ENCODE data around the gene MRPS6. TPM values are rescaled to one million over a fixed set of nuclear protein-coding genes. Genes with fewer than 3 reads are reported as not detected.

Gene MRPS6
- total and polyA plus RNA-seq, 2 donors = 21.3 to 81.8 TPM

DNA sequence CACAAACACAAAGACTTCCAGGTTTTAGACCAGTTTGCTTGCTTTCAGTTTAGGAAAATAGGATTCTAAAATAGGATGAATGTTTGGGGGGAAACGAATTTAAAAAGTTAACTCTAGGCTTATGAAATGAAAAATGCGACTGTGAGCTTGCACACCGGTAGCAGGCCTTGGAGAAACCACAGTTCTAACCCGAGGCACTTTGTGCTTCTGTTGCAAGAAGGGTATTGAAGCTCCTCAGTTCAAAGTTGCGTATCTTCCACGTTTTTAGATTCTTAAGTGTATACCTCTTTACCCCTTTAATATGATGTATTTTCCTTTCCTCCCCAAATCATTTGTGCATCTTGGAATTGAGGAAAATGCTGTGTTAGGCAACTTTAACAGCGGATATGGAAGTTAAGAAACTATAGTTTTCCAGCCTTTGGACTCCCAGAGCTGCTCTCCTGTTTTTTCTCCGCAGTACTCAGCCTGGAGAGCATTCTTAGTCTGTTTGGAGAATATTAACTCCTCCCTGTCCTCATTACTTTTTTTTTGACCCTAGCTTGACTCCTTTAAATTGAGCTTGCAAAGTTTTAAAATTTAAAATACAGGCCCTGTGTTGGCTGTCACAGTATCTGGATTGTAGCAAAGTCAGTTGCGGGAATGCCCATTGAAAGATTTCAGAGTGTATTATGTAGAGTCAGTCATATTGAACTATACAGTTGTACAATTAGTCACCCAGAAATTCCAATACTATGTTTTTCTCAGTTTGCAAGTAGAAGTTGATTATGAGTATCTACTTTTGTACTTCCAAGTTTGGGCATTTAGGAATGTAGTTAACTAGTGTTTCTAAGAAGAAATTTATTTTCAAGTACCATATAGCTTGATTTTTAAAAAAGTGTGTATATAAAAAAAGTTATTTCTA is 2.6 kb downstream of the MRPS6 start:
- H3K4me3 ChIP-seq (ENCODE audit: low read length in 2 of 2) = peak overlapping the region; percentile 2 to 32
- no peaks in the 10 kb centered on the region for H3K9me3 ChIP-seq (ENCODE audit: control insufficient read depth in 2 of 2, insufficient read depth in 1 of 2, low read length in 1 of 2)
- peak in 4 of 9 donors; percentile 48 to 77 (median 56) for DNase-seq (ENCODE audit: low read depth in 6 of 9, low spot score in 9 of 9)
- no peaks in the 10 kb centered on the region for H3K27me3 ChIP-seq (ENCODE audit: control insufficient read depth in 2 of 2, insufficient read depth in 1 of 2, low read length in 1 of 2)
- H3K27ac ChIP-seq (ENCODE audit: low read depth in 1 of 2, low read length in 1 of 2) = peak overlapping the region; percentile 26 to 64
- no peaks in the 10 kb centered on the region for H3K36me3 ChIP-seq (ENCODE audit: control insufficient read depth in 2 of 2, insufficient read depth in 2 of 2, low read length in 1 of 2)
- 59% methylated on average over 9 of the region's 9 CpGs for WGBS
- peaks cover 39 to 41% of the 10 kb centered on the region in 2 donors for H3K4me1 ChIP-seq (ENCODE audit: control insufficient read depth in 2 of 2, insufficient read depth in 2 of 2, low read length in 2 of 2)

DNA sequence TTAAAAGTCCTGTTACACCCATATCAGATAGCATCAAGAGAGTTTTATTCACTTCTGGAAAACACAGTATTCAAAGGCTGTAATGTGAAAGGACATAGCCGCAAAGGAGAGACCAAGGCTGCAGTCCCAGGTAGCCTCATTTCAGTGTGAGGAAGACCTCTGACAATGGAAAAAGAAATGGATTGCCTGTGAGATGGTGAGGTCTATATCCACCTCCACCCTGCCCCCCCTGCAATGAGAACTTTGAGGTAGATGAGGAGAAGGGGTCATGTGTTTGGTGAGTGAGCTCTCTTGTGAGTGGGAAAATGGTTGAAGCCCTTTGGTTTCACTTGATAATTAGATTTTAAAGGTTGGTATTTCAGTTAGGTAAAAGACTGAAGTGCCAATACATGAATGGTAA is 3.5 kb downstream of the MRPS6 start:
- DNase-seq (ENCODE audit: low read depth in 6 of 9, low spot score in 9 of 9) = no peak
- WGBS = 98% methylated on average over 1 of the region's 1 CpG

DNA sequence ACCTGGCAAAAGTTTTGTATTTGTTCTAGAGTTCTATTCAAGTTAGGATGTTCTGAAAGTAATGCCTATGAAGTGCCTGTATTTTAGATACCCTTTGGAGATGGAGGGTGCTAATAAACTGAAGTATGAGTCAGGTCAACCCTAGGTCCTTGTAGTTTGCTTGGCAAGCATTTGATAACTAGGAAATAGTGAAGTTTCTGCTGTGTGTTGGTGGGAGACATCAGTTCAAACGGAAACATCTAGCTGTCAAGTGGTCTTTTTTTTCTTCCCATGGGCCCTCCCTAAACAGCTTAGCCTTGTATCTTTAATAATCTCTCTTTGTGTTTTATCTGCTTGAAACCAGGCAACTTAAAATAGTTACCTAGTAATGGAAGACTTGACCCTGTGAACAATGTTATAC is 4.5 kb downstream of the MRPS6 start:
- peaks cover 35 to 39% of the 10 kb centered on the region in 2 donors for H3K4me1 ChIP-seq (ENCODE audit: control insufficient read depth in 2 of 2, insufficient read depth in 2 of 2, low read length in 2 of 2)
- peak in 1 of 9 donors; percentile 41 for DNase-seq (ENCODE audit: low read depth in 6 of 9, low spot score in 9 of 9)
- H3K27me3 ChIP-seq (ENCODE audit: control insufficient read depth in 2 of 2, insufficient read depth in 1 of 2, low read length in 1 of 2) = no peaks in the 10 kb centered on the region
- 10% methylated on average over 1 of the region's 1 CpG for WGBS
- no peaks in the 10 kb centered on the region for H3K9me3 ChIP-seq (ENCODE audit: control insufficient read depth in 2 of 2, insufficient read depth in 1 of 2, low read length in 1 of 2)
- H3K4me3 ChIP-seq (ENCODE audit: low read length in 2 of 2) = peak overlapping the region in 1 of 2 donors; percentile 2
- no peaks in the 10 kb centered on the region for H3K36me3 ChIP-seq (ENCODE audit: control insufficient read depth in 2 of 2, insufficient read depth in 2 of 2, low read length in 1 of 2)
- H3K27ac ChIP-seq (ENCODE audit: low read depth in 1 of 2, low read length in 1 of 2) = peak overlapping the region in 1 of 2 donors; percentile 68

More for the DNA sequence above, 3.5 kb downstream of the MRPS6 start:
- no peaks in the 10 kb centered on the region for H3K27me3 ChIP-seq (ENCODE audit: control insufficient read depth in 2 of 2, insufficient read depth in 1 of 2, low read length in 1 of 2)
- H3K4me1 ChIP-seq (ENCODE audit: control insufficient read depth in 2 of 2, insufficient read depth in 2 of 2, low read length in 2 of 2) = peaks cover 39 to 41% of the 10 kb centered on the region in 2 donors
- no peak overlapping the region for H3K4me3 ChIP-seq (ENCODE audit: low read length in 2 of 2)
- H3K36me3 ChIP-seq (ENCODE audit: control insufficient read depth in 2 of 2, insufficient read depth in 2 of 2, low read length in 1 of 2) = no peaks in the 10 kb centered on the region
- H3K9me3 ChIP-seq (ENCODE audit: control insufficient read depth in 2 of 2, insufficient read depth in 1 of 2, low read length in 1 of 2) = no peaks in the 10 kb centered on the region
- H3K27ac ChIP-seq (ENCODE audit: low read depth in 1 of 2, low read length in 1 of 2) = no peak overlapping the region

DNA sequence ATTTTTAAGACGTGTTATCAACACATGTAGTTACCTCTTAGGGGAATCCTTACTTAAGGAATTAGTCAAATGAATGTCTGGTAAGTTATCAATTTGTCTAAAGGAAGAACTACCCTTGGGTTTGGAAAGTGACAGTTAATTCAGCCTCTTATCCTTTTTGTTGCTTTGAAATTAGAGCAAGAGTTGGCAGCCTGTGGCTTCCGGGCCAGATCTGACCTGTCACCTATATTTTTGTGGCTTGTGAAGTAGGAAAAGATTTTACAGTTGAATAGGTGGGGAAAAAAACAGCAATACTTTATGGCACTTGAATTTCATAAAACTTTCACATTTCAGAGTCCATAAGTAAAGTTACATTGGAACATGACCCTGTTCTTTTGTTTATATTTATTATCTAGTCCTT is 5.5 kb downstream of the MRPS6 start:
- Histone ChIP-seq H3K36me3 (ENCODE audit: control insufficient read depth in 2 of 2, insufficient read depth in 2 of 2, low read length in 1 of 2) (no peaks in the 10 kb centered on the region), H3K4me1 (ENCODE audit: control insufficient read depth in 2 of 2, insufficient read depth in 2 of 2, low read length in 2 of 2) (peaks cover 35 to 39% of the 10 kb centered on the region in 2 donors), H3K4me3 (ENCODE audit: low read length in 2 of 2) (no peak overlapping the region), H3K9me3 (ENCODE audit: control insufficient read depth in 2 of 2, insufficient read depth in 1 of 2, low read length in 1 of 2) (no peaks in the 10 kb centered on the region), H3K27me3 (ENCODE audit: control insufficient read depth in 2 of 2, insufficient read depth in 1 of 2, low read length in 1 of 2) (no peaks in the 10 kb centered on the region), H3K27ac (ENCODE audit: low read depth in 1 of 2, low read length in 1 of 2) (peak overlapping the region in 1 of 2 donors; percentile 57)
- peak in 1 of 9 donors; percentile 51 for DNase-seq (ENCODE audit: low read depth in 6 of 9, low spot score in 9 of 9)
- WGBS = 32% methylated on average over 2 of the region's 2 CpGs

DNA sequence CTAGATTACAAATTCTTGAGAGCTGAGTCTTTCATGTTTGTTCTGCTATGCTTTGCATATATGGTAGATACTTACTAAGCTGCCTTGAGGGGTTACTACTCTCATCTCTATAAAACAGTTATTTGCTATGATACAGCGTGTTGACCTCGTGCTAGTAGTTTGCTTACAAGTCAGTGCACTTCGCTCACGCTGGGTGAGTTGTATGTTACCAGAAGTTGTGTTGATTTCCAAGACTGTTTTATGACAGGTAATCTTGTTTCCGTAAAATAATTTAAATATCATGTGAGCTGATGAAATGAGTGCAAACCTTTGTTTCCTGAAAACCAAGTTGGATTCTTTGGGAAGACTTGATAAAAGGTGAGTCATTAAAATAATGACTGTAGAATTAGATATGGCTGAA is 7.3 kb downstream of the MRPS6 start:
- H3K4me1 ChIP-seq (ENCODE audit: control insufficient read depth in 2 of 2, insufficient read depth in 2 of 2, low read length in 2 of 2) = peaks cover 24 to 25% of the 10 kb centered on the region in 2 donors
- 90% methylated on average over 5 of the region's 5 CpGs for WGBS
- no peak overlapping the region for H3K4me3 ChIP-seq (ENCODE audit: low read length in 2 of 2)
- no peaks in the 10 kb centered on the region for H3K36me3 ChIP-seq (ENCODE audit: control insufficient read depth in 2 of 2, insufficient read depth in 2 of 2, low read length in 1 of 2)
- H3K27me3 ChIP-seq (ENCODE audit: control insufficient read depth in 2 of 2, insufficient read depth in 1 of 2, low read length in 1 of 2) = no peaks in the 10 kb centered on the region
- H3K9me3 ChIP-seq (ENCODE audit: control insufficient read depth in 2 of 2, insufficient read depth in 1 of 2, low read length in 1 of 2) = no peaks in the 10 kb centered on the region
- no peak for DNase-seq (ENCODE audit: low read depth in 6 of 9, low spot score in 9 of 9)
- no peak overlapping the region for H3K27ac ChIP-seq (ENCODE audit: low read depth in 1 of 2, low read length in 1 of 2)

DNA sequence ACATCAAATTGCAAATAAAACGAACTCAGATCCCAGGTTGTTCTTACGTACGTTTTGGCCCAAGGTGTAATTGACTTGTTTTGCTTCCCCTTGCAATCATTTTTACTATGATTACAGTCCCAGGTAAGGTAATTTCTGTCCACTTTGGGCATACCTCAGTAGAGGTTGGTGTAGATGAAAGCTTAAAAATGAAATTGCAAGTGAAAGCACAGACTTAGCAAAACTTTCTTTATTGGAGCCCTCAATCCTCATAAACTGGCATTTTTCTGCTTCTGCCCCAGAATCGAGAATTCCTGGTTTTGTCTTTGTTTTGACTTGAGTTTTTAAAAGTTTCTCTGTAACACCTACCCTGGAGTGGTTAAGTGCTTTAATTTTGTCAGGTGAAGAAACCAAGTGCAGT is 9.4 kb downstream of the MRPS6 start:
- H3K27ac ChIP-seq (ENCODE audit: low read depth in 1 of 2, low read length in 1 of 2) = no peak overlapping the region
- H3K4me1 ChIP-seq (ENCODE audit: control insufficient read depth in 2 of 2, insufficient read depth in 2 of 2, low read length in 2 of 2) = peaks cover 14 to 17% of the 10 kb centered on the region in 2 donors
- no peak overlapping the region for H3K4me3 ChIP-seq (ENCODE audit: low read length in 2 of 2)
- WGBS = 97% methylated on average over 4 of the region's 4 CpGs
- H3K9me3 ChIP-seq (ENCODE audit: control insufficient read depth in 2 of 2, insufficient read depth in 1 of 2, low read length in 1 of 2) = no peaks in the 10 kb centered on the region
- no peaks in the 10 kb centered on the region for H3K27me3 ChIP-seq (ENCODE audit: control insufficient read depth in 2 of 2, insufficient read depth in 1 of 2, low read length in 1 of 2)
- DNase-seq (ENCODE audit: low read depth in 6 of 9, low spot score in 9 of 9) = no peak
- no peaks in the 10 kb centered on the region for H3K36me3 ChIP-seq (ENCODE audit: control insufficient read depth in 2 of 2, insufficient read depth in 2 of 2, low read length in 1 of 2)

DNA sequence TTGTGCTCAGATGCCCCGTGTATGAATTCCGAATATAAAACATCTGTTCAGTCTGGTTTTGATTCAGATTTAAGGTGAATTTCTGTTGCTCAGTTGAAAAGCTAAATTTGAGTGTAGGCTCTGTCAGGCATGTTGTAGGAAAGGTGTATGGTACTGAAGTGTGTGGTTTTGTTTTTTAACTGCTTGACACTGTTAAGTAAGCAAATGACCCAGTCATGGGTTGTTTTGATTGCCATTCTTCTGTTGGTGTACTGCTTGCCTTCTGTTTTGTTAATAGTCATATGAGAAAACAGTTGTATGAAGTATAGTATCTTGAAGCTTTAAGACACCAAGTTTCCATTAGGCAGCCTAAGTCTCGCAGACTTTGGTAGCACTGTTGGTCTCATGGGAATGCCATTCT is 10.0 kb downstream of the MRPS6 start:
- WGBS = 96% methylated on average over 3 of the region's 3 CpGs

DNA sequence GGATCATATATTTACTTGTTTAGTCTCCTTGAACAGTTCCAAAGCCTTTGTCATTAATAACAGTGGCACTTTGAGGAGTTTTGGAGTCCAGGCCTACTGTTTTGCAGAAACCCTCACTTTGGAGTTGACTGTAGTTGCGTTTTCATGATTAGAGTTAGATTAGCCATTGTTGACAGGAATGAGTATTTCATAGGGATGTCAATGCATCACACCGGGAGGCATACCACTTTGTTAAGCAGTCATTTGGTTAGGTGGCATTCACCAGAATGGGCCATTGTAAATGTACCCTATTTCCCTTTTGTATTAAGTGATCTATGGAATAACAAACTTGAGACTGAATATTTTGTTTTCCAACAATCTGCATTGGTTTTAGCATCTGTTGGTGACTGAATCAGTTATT is 11.8 kb downstream of the MRPS6 start:
- H3K27me3 ChIP-seq (ENCODE audit: control insufficient read depth in 2 of 2, insufficient read depth in 1 of 2, low read length in 1 of 2) = no peaks in the 10 kb centered on the region
- H3K9me3 ChIP-seq (ENCODE audit: control insufficient read depth in 2 of 2, insufficient read depth in 1 of 2, low read length in 1 of 2) = no peaks in the 10 kb centered on the region
- H3K36me3 ChIP-seq (ENCODE audit: control insufficient read depth in 2 of 2, insufficient read depth in 2 of 2, low read length in 1 of 2) = no peaks in the 10 kb centered on the region
- no peak for DNase-seq (ENCODE audit: low read depth in 6 of 9, low spot score in 9 of 9)
- peaks cover 3 to 9% of the 10 kb centered on the region in 2 donors for H3K4me1 ChIP-seq (ENCODE audit: control insufficient read depth in 2 of 2, insufficient read depth in 2 of 2, low read length in 2 of 2)
- 98% methylated on average over 2 of the region's 2 CpGs for WGBS
- no peak overlapping the region for H3K27ac ChIP-seq (ENCODE audit: low read depth in 1 of 2, low read length in 1 of 2)
- no peak overlapping the region for H3K4me3 ChIP-seq (ENCODE audit: low read length in 2 of 2)

More for the DNA sequence above, 10.0 kb downstream of the MRPS6 start:
- no peaks in the 10 kb centered on the region for H3K9me3 ChIP-seq (ENCODE audit: control insufficient read depth in 2 of 2, insufficient read depth in 1 of 2, low read length in 1 of 2)
- H3K27ac ChIP-seq (ENCODE audit: low read depth in 1 of 2, low read length in 1 of 2) = no peak overlapping the region
- DNase-seq (ENCODE audit: low read depth in 6 of 9, low spot score in 9 of 9) = no peak
- H3K4me1 ChIP-seq (ENCODE audit: control insufficient read depth in 2 of 2, insufficient read depth in 2 of 2, low read length in 2 of 2) = peaks cover 9 to 12% of the 10 kb centered on the region in 2 donors
- no peaks in the 10 kb centered on the region for H3K27me3 ChIP-seq (ENCODE audit: control insufficient read depth in 2 of 2, insufficient read depth in 1 of 2, low read length in 1 of 2)
- no peak overlapping the region for H3K4me3 ChIP-seq (ENCODE audit: low read length in 2 of 2)
- H3K36me3 ChIP-seq (ENCODE audit: control insufficient read depth in 2 of 2, insufficient read depth in 2 of 2, low read length in 1 of 2) = no peaks in the 10 kb centered on the region

DNA sequence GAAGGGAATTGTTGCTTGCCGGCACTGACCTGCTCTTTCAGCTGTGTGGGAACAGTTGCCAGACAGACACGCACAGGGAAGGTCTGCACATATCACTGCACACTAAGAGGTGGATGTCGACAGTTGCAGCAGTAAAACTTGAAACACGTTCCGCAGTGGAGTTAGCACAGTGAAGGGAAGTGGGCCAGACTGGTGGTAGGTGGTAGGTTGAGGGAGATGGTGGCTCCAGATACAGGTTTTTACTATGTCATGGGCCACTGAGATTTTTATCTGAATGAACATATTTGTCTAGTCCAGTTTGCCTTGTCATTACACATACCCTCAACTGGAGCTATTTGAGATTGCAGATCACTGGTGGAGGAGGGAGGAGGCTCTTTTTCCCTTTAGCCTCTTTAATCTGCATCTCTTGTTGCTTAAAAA is 13.5 kb downstream of the MRPS6 start:
- Histone ChIP-seq H3K9me3 (ENCODE audit: control insufficient read depth in 2 of 2, insufficient read depth in 1 of 2, low read length in 1 of 2) (no peaks in the 10 kb centered on the region), H3K4me1 (ENCODE audit: control insufficient read depth in 2 of 2, insufficient read depth in 2 of 2, low read length in 2 of 2) (peaks cover 3 to 4% of the 10 kb centered on the region in 2 donors), H3K27me3 (ENCODE audit: control insufficient read depth in 2 of 2, insufficient read depth in 1 of 2, low read length in 1 of 2) (no peaks in the 10 kb centered on the region), H3K4me3 (ENCODE audit: low read length in 2 of 2) (no peak overlapping the region), H3K27ac (ENCODE audit: low read depth in 1 of 2, low read length in 1 of 2) (no peak overlapping the region), H3K36me3 (ENCODE audit: control insufficient read depth in 2 of 2, insufficient read depth in 2 of 2, low read length in 1 of 2) (no peaks in the 10 kb centered on the region)
- 82% methylated on average over 5 of the region's 5 CpGs for WGBS
- peak in 2 of 9 donors; percentile 37 to 47 for DNase-seq (ENCODE audit: low read depth in 6 of 9, low spot score in 9 of 9)

All from thymus (tissue), 11 donors.